Lower leg skin (tissue), 4 donors: Measurements from ENCODE around the gene SERPINI1. TPM values are rescaled to one million over a fixed set of nuclear protein-coding genes. Genes with fewer than 3 reads are reported as not detected.

Source experiments
- DNase-seq, 2 donors: peaks; one replicate each; pipeline ENCODE4 v3.0.0-alpha.2; 2019; ENCODE audit warnings: low spot score in 2 of 2
- H3K4me3 ChIP-seq: fragments of 200-600 bp; sonication (generic); 2 replicates; pipeline ENCODE4 v1.5.1; 2017; ENCODE audit warnings: mild to moderate bottlenecking, low read depth; ENCODE audit not compliant: poor library complexity, severe bottlenecking
- POLR2A ChIP-seq, 2 donors: fragments of 450-650 bp; IDR thresholded peaks; one replicate each; pipeline ENCODE4 v1.6.1; 2016 to 2017; ENCODE audit warnings: antibody characterized with exemption in 2 of 2, mild to moderate bottlenecking in 1 of 2, moderate library complexity in 1 of 2
- WGBS, 2 donors: methylation state at CpG; one replicate each; pipeline ENCODE4 v1.1.5; 2018; 5-methylcytosine and 5-hydroxymethylcytosine counted together
- intact Hi-C: fragments of 100-400 bp; cut with DNase I; formaldehyde crosslinking; loops from one replicate; pipeline ENCODE4 v1.15.0; 2023; ENCODE audit warnings: low total_unique reads
- total RNA-seq, 4 donors: library from RNA; depleted of rRNA; stranded (reverse); fragments of >200 nt; gene quantifications; one replicate each; pipeline ENCODE4 v1.1.0, GENCODE V29; 2016
- TF ChIP-seq, protein P1 (sequence below), 3 donors: fragments of 450-650 bp; IDR thresholded peaks; one replicate each; pipeline ENCODE4 v1.5.1; 2016; ENCODE audit warnings: antibody characterized with exemption in 3 of 3, mild to moderate bottlenecking in 3 of 3, moderate library complexity in 2 of 3

The SERPINI1 gene
- total RNA-seq, 4 donors from 2014 or later: 0.42 to 6.2 (median 2.3) TPM

DNA sequence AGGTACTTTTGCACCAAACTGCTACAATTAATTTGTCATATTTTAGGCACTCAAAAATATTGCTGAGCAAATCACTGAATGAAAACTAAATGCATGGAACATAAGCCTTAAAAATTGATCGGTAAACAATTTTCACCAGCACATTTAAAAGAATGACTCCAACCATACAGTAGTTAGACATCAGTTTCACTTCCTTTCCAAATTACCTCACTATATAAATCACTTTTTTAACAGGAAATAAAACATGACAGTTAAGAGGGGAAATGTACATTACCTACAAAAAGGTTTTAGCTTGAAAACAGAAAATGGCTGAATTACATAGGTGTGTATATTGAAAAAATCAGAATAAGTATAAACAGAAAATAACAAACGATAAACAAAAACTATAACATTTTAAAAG is 108.4 kb downstream of the SERPINI1 start:
- intact Hi-C loops: no loop called here
- TF ChIP-seq, protein P1, sequence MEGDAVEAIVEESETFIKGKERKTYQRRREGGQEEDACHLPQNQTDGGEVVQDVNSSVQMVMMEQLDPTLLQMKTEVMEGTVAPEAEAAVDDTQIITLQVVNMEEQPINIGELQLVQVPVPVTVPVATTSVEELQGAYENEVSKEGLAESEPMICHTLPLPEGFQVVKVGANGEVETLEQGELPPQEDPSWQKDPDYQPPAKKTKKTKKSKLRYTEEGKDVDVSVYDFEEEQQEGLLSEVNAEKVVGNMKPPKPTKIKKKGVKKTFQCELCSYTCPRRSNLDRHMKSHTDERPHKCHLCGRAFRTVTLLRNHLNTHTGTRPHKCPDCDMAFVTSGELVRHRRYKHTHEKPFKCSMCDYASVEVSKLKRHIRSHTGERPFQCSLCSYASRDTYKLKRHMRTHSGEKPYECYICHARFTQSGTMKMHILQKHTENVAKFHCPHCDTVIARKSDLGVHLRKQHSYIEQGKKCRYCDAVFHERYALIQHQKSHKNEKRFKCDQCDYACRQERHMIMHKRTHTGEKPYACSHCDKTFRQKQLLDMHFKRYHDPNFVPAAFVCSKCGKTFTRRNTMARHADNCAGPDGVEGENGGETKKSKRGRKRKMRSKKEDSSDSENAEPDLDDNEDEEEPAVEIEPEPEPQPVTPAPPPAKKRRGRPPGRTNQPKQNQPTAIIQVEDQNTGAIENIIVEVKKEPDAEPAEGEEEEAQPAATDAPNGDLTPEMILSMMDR (IDR thresholded peaks at IDR 0.05): no peak
- TF ChIP-seq POLR2A (IDR thresholded peaks at IDR 0.05): no peak
- H3K4me3 ChIP-seq: no peak overlapping the region
- WGBS, 2 donors: 78 to 85% methylated on average over 2 of the region's 2 CpGs
- DNase-seq: no peak

DNA sequence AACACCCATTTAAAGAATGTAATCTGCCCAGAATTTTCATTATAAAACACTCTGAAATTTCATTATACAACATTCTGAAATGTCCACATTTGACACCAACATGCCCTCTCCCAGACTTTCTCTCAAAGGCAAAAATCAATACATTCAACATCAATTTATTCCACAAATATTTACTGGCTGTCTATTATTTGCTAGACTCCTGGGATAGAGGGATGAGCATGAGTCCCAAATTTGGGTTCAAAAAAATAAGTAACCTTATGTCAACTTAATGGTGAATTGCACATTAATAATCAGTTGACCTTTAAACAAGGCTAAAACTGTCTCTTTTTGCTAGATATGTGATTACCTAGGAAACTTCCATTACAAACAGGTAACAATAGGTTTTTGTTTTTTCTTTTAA is 109.0 kb downstream of the SERPINI1 start:
- intact Hi-C loops: no loop called here
- TF ChIP-seq POLR2A (IDR thresholded peaks at IDR 0.05): no peak
- TF ChIP-seq, protein P1 (IDR thresholded peaks at IDR 0.05): no peak
- no peak for DNase-seq
- no peak overlapping the region for H3K4me3 ChIP-seq

DNA sequence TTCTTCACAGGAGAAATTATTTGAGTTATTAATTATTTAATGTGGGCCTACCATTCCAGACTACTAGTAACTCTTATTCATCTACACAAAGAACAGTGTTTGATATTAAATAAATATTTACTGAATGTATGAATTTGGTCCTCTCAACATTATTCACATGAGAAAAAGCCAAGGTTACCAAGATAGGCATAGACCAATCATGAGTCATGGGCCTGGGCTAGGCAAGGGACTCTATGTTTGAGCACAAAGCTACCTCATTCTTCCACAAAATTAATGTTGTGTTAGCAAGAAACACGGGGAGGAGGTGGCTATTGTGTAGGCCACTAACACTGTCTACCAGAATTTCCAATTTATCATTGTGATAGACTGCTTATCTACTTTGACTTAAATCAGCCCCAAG is 115.7 kb downstream of the SERPINI1 start:
- no peak overlapping the region for H3K4me3 ChIP-seq
- TF ChIP-seq POLR2A (IDR thresholded peaks at IDR 0.05): no peak
- TF ChIP-seq, protein P1 (IDR thresholded peaks at IDR 0.05): no peak
- WGBS, 2 donors: 74 to 76% methylated on average over 1 of the region's 1 CpG
- intact Hi-C loops: no loop called here
- DNase-seq: no peak

DNA sequence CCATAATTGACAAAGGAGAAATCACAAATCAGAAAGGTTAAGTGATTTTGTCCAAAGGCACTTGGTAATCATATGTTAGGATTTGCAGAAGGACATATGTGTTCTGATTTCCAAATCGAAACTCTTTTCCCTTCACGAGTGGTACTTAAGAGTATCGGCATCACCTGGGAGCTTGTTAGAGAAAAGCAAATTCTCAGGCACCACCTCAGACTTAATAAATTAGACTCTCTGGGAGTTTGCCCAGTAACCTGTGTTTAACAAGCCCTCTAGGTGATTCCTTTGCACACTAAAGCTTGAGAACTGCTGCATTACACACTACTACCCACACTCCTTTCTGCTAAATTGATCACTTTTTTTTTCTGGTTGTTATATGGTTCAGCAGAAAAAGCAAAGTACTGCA is 116.2 kb downstream of the SERPINI1 start:
- no peak for TF ChIP-seq POLR2A (IDR thresholded peaks at IDR 0.05)
- TF ChIP-seq, protein P1 (IDR thresholded peaks at IDR 0.05): no peak
- 90 to 92% methylated on average over 3 of the region's 3 CpGs for WGBS, 2 donors
- intact Hi-C loops: no loop called here
- no peak overlapping the region for H3K4me3 ChIP-seq
- DNase-seq: no peak

DNA sequence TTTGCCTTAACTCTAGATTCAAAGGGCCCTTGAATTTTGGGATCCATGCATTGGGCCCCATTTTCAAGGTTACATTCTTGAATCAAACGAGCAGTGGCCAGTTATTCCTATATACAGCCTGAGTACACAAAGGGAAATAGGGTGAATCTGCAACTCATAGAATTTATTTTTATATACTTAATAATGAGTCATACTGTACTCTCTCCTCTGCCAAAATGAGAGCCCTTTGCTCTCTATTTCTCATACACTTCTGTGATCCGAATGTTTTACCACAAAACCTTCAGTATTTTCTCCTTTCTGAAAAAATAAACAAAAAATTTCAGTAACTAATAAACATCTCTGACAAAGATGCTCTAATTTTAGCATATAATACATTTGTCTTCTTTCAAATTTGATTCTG is 116.7 kb downstream of the SERPINI1 start:
- no peak for TF ChIP-seq POLR2A (IDR thresholded peaks at IDR 0.05)
- TF ChIP-seq, protein P1 (IDR thresholded peaks at IDR 0.05): no peak
- H3K4me3 ChIP-seq: no peak overlapping the region
- no peak for DNase-seq
- intact Hi-C loops: no loop called here
- 60 to 67% methylated on average over 2 of the region's 2 CpGs for WGBS, 2 donors

DNA sequence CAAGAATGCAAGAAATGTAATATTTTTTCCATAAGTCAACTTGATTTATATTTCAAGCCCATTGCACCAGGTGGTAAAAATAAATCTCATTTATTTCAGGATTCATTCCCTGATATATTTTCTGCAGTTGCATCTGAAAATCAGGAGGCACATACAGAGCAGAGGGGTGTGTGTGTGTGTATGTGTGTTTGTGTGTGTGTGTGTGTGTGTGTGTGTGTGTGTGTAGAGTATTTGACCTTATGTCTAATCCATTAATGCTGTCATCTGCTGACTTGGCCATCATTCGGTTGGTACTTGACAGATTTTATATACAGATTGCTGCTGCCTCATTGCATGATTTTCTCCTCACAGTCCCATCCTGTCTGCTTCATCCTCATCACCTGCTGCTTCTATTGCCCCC is 118.5 kb downstream of the SERPINI1 start:
- no peak for DNase-seq
- TF ChIP-seq POLR2A (IDR thresholded peaks at IDR 0.05): no peak
- no peak overlapping the region for H3K4me3 ChIP-seq
- WGBS, 2 donors: 60 to 79% methylated on average over 1 of the region's 1 CpG
- intact Hi-C loops: no loop called here
